ENCODE data around the gene LCE1C. TPM values are rescaled to one million over a fixed set of nuclear protein-coding genes. Genes with fewer than 3 reads are reported as not detected.

Gene LCE1C
- total and polyA plus RNA-seq, 8 donors = 0.23 TPM; not detected in 7

DNA sequence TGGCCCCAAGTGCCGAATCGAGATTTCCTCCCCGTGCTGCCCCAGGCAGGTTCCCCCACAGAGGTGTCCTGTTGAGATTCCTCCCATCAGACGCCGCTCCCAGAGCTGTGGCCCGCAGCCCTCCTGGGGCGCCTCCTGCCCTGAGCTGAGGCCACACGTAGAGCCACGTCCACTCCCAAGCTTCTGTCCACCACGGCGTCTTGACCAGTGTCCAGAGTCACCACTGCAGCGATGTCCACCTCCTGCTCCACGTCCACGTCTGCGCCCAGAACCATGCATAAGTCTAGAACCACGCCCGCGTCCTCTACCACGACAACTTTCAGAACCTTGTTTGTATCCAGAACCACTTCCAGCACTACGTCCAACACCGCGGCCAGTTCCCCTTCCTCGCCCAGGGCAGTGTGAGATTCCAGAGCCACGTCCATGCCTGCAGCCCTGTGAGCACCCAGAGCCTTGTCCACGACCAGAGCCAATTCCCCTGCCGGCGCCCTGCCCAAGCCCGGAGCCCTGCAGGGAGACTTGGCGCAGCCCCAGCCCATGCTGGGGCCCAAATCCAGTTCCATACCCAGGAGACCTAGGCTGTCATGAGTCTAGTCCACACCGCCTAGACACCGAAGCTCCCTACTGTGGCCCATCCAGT is 45.8 kb downstream of the LCE1C start:
- no peak for TF ChIP-seq EP300 (IDR thresholded peaks at IDR 0.05)
- TF ChIP-seq, protein P1, sequence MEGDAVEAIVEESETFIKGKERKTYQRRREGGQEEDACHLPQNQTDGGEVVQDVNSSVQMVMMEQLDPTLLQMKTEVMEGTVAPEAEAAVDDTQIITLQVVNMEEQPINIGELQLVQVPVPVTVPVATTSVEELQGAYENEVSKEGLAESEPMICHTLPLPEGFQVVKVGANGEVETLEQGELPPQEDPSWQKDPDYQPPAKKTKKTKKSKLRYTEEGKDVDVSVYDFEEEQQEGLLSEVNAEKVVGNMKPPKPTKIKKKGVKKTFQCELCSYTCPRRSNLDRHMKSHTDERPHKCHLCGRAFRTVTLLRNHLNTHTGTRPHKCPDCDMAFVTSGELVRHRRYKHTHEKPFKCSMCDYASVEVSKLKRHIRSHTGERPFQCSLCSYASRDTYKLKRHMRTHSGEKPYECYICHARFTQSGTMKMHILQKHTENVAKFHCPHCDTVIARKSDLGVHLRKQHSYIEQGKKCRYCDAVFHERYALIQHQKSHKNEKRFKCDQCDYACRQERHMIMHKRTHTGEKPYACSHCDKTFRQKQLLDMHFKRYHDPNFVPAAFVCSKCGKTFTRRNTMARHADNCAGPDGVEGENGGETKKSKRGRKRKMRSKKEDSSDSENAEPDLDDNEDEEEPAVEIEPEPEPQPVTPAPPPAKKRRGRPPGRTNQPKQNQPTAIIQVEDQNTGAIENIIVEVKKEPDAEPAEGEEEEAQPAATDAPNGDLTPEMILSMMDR (IDR thresholded peaks at IDR 0.05) = no peak
- TF ChIP-seq POLR2A (IDR thresholded peaks at IDR 0.05) = no peak
- no peak for TF ChIP-seq POLR2AphosphoS5 (IDR thresholded peaks at IDR 0.05)
- DNase-seq = no peak
- intact Hi-C loops (cut with DNase I; ENCODE audit: low total_unique reads) = no loop called here
- WGBS, 5 donors = 90 to 94% (median 93%) methylated on average over 20 to 31 of the region's 31 CpGs
- Histone ChIP-seq H3K27ac (no peak overlapping the region), H3K4me1 (no peaks in the 10 kb centered on the region), H3K27me3 (peaks cover 0 to 19% (median 0%) of the 10 kb centered on the region in 3 donors), H3K9me3 (no peaks in the 10 kb centered on the region), H3K36me3 (no peaks in the 10 kb centered on the region), H3K4me3 (no peak overlapping the region)

- no peak for DNase-seq
- Histone ChIP-seq H3K27me3 (peaks cover 0 to 19% (median 0%) of the 10 kb centered on the region in 3 donors), H3K36me3 (no peaks in the 10 kb centered on the region), H3K27ac (no peak overlapping the region), H3K4me1 (no peaks in the 10 kb centered on the region), H3K4me3 (no peak overlapping the region), H3K9me3 (no peaks in the 10 kb centered on the region)
- intact Hi-C loops (cut with DNase I; ENCODE audit: low total_unique reads) = no loop called here
- 75 to 87% (median 85%) methylated on average over 7 to 8 of the region's 8 CpGs for WGBS, 5 donors
- TF ChIP-seq, protein P1 (IDR thresholded peaks at IDR 0.05) = no peak
- TF ChIP-seq POLR2AphosphoS5 (IDR thresholded peaks at IDR 0.05) (no peak), EP300 (IDR thresholded peaks at IDR 0.05) (no peak), POLR2A (IDR thresholded peaks at IDR 0.05) (no peak)
These were observed 46.8 kb downstream of the LCE1C start for GRCh38 chr1:152759453-152760173.

GRCh38 chr1:152758636-152759035 is 47.8 kb downstream of the LCE1C start:
- Histone ChIP-seq H3K9me3 (no peaks in the 10 kb centered on the region), H3K4me1 (no peaks in the 10 kb centered on the region), H3K27me3 (peaks cover 0 to 21% (median 0%) of the 10 kb centered on the region in 3 donors), H3K4me3 (no peak overlapping the region), H3K36me3 (no peaks in the 10 kb centered on the region), H3K27ac (no peak overlapping the region)
- no peak for TF ChIP-seq POLR2A (IDR thresholded peaks at IDR 0.05)
- TF ChIP-seq, protein P1 (IDR thresholded peaks at IDR 0.05) = no peak
- no peak for TF ChIP-seq POLR2AphosphoS5 (IDR thresholded peaks at IDR 0.05)
- TF ChIP-seq EP300 (IDR thresholded peaks at IDR 0.05) = no peak
- 69 to 83% (median 82%) methylated on average over 4 of the region's 4 CpGs for WGBS, 5 donors
- intact Hi-C loops (cut with DNase I; ENCODE audit: low total_unique reads) = no loop called here
- peak in 1 of 2 donors; percentile 9 for DNase-seq

- Histone ChIP-seq H3K4me1 (no peaks in the 10 kb centered on the region), H3K9me3 (no peaks in the 10 kb centered on the region), H3K27me3 (peaks cover 0 to 23% (median 0%) of the 10 kb centered on the region in 3 donors), H3K36me3 (no peaks in the 10 kb centered on the region), H3K27ac (no peak within 1 kb of the TSS), H3K4me3 (no peak within 1 kb of the TSS)
- WGBS, 5 donors = 65 to 73% (median 68%) methylated on average over 6 of the region's 6 CpGs
- TF ChIP-seq EP300 (IDR thresholded peaks at IDR 0.05) = no peak
- TF ChIP-seq POLR2AphosphoS5 (IDR thresholded peaks at IDR 0.05) = no peak
- no peak for TF ChIP-seq POLR2A (IDR thresholded peaks at IDR 0.05)
- TF ChIP-seq, protein P1 (IDR thresholded peaks at IDR 0.05) = no peak
- DNase-seq = no peak
- intact Hi-C loops (cut with DNase I; ENCODE audit: low total_unique reads) = no loop called here
These were observed 48.7 kb downstream of the LCE1C start, which contains the start of gene KPRP for GRCh38 chr1:152757747-152758146. TSS of gene KPRP (plus strand) at chr1:152758025. CDS start at chr1:152759589, 1,564 bp downstream.

Measured in stomach (tissue), 9 donors.